Trophoblast cell (in vitro differentiated cells and primary cell): ENCODE results near the gene TTL.
A peak's percentile ranks its signal among the peaks of the same experiment; 100 is the strongest.

Source experiments
- DNase-seq, 2 donors: peaks; one replicate each; pipeline ENCODE4 v3.0.0-alpha.2; 2016
- H2AFZ ChIP-seq: 2 replicates; pipeline ENCODE4 v1.6.1; 2013; ENCODE audit warnings: low read length, moderate library complexity, mild to moderate bottlenecking; ENCODE audit not compliant: insufficient read depth, poor library complexity
- H2AK5ac ChIP-seq: 2 replicates; pipeline ENCODE4 v1.6.1; 2013; ENCODE audit warnings: mild to moderate bottlenecking, low read length
- H2BK120ac ChIP-seq: 2 replicates; pipeline ENCODE4 v1.6.1; 2013; ENCODE audit warnings: low read length, mild to moderate bottlenecking, moderate library complexity; ENCODE audit not compliant: insufficient read depth, poor library complexity
- H2BK12ac ChIP-seq: 2 replicates; pipeline ENCODE4 v1.6.1; 2013; ENCODE audit warnings: mild to moderate bottlenecking, low read length, moderate library complexity
- H2BK5ac ChIP-seq: 2 replicates; pipeline ENCODE4 v1.6.1; 2013; ENCODE audit warnings: low read length, low read depth, moderate library complexity, mild to moderate bottlenecking; ENCODE audit not compliant: poor library complexity
- H3K14ac ChIP-seq: 2 replicates; pipeline ENCODE4 v1.6.1; 2013; ENCODE audit warnings: mild to moderate bottlenecking, low read length
- H3K18ac ChIP-seq: 2 replicates; pipeline ENCODE4 v1.6.1; 2013; ENCODE audit warnings: mild to moderate bottlenecking, low read length
- H3K23ac ChIP-seq: 2 replicates; pipeline ENCODE4 v1.6.1; 2013; ENCODE audit warnings: low read length
- H3K27ac ChIP-seq: 2 replicates; pipeline ENCODE4 v1.5.1; 2013; ENCODE audit warnings: low read depth, mild to moderate bottlenecking, inconsistent platforms, low read length, moderate library complexity
- H3K27me3 ChIP-seq: 2 replicates; pipeline ENCODE4 v1.6.1; 2013; ENCODE audit warnings: inconsistent platforms, mild to moderate bottlenecking, low read length, moderate library complexity; ENCODE audit not compliant: insufficient read depth
- H3K36me3 ChIP-seq, 2 experiments: 1 replicate in 1 of 2; 2 replicates in 1 of 2; pipeline ENCODE4 v1.6.1; 2013; ENCODE audit warnings: low read length in 2 of 2, mild to moderate bottlenecking in 2 of 2, moderate library complexity in 1 of 2; ENCODE audit not compliant: insufficient read depth in 2 of 2, control insufficient read depth in 1 of 2
- H3K4ac ChIP-seq: 2 replicates; pipeline ENCODE4 v1.6.1; 2013; ENCODE audit warnings: low read depth, mild to moderate bottlenecking, low read length, moderate library complexity
- H3K4me1 ChIP-seq, 2 experiments: 1 replicate in 1 of 2; 2 replicates in 1 of 2; pipeline ENCODE4 v1.6.1; 2013; ENCODE audit warnings: low read length in 2 of 2, mild to moderate bottlenecking in 2 of 2, moderate library complexity in 1 of 2; ENCODE audit not compliant: insufficient read depth in 2 of 2, control insufficient read depth in 1 of 2
- H3K4me2 ChIP-seq: 2 replicates; pipeline ENCODE4 v1.6.1; 2013; ENCODE audit warnings: inconsistent platforms, mild to moderate bottlenecking, low read length, moderate library complexity
- H3K4me3 ChIP-seq: 2 replicates; pipeline ENCODE4 v1.5.1; 2013; ENCODE audit warnings: mild to moderate bottlenecking, low read depth, low read length, inconsistent platforms
- H3K79me1 ChIP-seq: one replicate; pipeline ENCODE4 v1.6.1; 2013; ENCODE audit warnings: low read length
- H3K79me2 ChIP-seq: 2 replicates; pipeline ENCODE4 v1.6.1; 2013; ENCODE audit warnings: low read length, mild to moderate bottlenecking; ENCODE audit not compliant: control insufficient read depth, insufficient read depth, poor library complexity
- H3K9ac ChIP-seq: 2 replicates; pipeline ENCODE4 v1.6.1; 2013; ENCODE audit warnings: mild to moderate bottlenecking, low read length
- H3K9me3 ChIP-seq: 2 replicates; pipeline ENCODE4 v1.6.1; 2013; ENCODE audit warnings: low read depth, mild to moderate bottlenecking, control low read depth, inconsistent platforms, low read length; ENCODE audit not compliant: insufficient read depth
- H4K12ac ChIP-seq: 2 replicates; pipeline ENCODE4 v1.6.1; 2013; ENCODE audit warnings: low read depth, mild to moderate bottlenecking, low read length, moderate library complexity
- H4K8ac ChIP-seq: 2 replicates; pipeline ENCODE4 v1.6.1; 2013; ENCODE audit warnings: low read depth, mild to moderate bottlenecking, low read length, moderate library complexity
- H4K91ac ChIP-seq: one replicate; pipeline ENCODE4 v1.6.1; 2013; ENCODE audit warnings: low read depth, mild to moderate bottlenecking, low read length, moderate library complexity
- WGBS: extraction: QIAGEN DNeasy Blood & Tissue Kit; methylation state at CpG from one replicate; pipeline ENCODE4 v1.1.7; 2013; ENCODE audit warnings: missing lambda C conversion rate; ENCODE audit not compliant: insufficient read length, insufficient coverage; ENCODE audit errors: extremely low coverage; 5-methylcytosine and 5-hydroxymethylcytosine counted together

TTL gene

DNA sequence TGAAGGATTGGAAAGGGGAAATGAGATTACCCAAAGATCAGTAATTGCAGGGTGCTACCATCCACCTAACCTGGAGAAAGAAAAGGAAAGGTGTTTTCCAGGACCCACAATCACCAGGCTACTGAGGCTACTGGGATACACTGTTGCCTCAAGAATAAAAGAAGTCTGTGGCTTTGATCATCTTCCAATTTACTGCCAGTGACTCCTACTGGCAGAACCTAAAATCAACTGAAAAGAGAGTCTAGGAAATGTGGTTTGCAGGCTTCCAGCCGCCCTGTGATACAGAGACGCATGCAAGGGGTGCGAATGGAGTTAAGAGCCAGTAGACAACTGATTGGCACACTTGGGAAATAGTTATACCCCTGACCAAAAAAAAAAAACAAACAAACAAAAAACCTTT lies 16.6 kb upstream of the TTL start:
- no peaks in the 10 kb centered on the region for H3K9me3 ChIP-seq

DNA sequence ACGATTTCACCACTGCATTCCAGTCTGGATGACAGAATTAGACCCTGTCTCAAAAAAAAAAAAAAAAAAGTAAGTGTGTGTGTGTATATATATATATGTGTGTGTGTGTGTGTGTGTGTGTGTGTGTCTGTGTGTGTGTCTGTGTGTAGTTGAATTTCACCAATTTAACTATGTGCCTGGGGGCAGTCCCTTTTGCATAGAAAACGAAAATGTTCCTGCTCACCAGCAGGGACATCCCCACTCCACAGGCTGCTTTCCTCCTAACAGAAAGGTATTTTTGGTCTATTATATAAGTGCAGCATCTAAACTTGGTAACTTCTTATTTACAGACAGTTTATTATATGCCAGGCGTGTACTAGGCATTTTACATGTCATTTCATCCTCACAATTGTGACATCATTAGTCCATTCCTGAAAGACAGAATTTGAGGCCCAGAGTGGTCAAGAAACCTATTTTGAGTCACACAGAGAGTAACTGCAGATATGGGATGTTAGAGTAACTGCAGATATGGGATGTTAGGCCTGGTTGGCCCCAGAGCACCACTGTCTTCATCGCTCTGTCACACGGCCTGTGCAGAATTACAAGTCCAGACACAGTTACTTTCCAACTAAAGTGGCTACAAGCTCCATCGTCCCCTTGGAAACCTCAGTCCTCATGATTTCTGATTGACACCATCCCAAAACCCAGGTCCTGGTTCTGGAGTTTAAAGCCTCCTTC lies 9.3 kb upstream of the TTL start:
- Histone ChIP-seq H3K9ac (no peak overlapping the region), H3K4ac (no peak overlapping the region), H3K9me3 (no peaks in the 10 kb centered on the region), H3K18ac (no peak overlapping the region), H2BK12ac (no peak overlapping the region), H3K4me1 (no peaks in the 10 kb centered on the region), H2AK5ac (no peak overlapping the region), H2BK5ac (no peak overlapping the region), H4K8ac (no peak overlapping the region), H3K4me3 (no peak overlapping the region), H4K12ac (no peak overlapping the region), H3K27ac (no peak overlapping the region), H3K4me2 (no peak overlapping the region), H4K91ac (no peak overlapping the region), H3K79me1 (no peaks in the 10 kb centered on the region), H3K14ac (no peak overlapping the region), H3K23ac (no peak overlapping the region), H3K36me3 (no peaks in the 10 kb centered on the region), H3K79me2 (no peaks in the 10 kb centered on the region), H2BK120ac (no peak overlapping the region), H2AFZ (no peak overlapping the region), H3K27me3 (no peaks in the 10 kb centered on the region)
- no peak for DNase-seq
- no CpG with 5 or more reads among the region's 6 CpGs for WGBS

More for the DNA sequence above, 16.6 kb upstream of the TTL start:
- Histone ChIP-seq H3K4me2 (no peak overlapping the region), H3K27me3 (no peaks in the 10 kb centered on the region), H3K4me1 (no peaks in the 10 kb centered on the region), H4K12ac (no peak overlapping the region), H3K23ac (no peak overlapping the region), H3K79me2 (no peaks in the 10 kb centered on the region), H3K14ac (no peak overlapping the region), H2BK12ac (no peak overlapping the region), H3K36me3 (no peaks in the 10 kb centered on the region), H4K91ac (no peak overlapping the region), H3K18ac (no peak overlapping the region), H3K9ac (no peak overlapping the region), H2AK5ac (no peak overlapping the region), H3K4me3 (no peak overlapping the region), H2BK120ac (no peak overlapping the region), H4K8ac (no peak overlapping the region), H2BK5ac (no peak overlapping the region), H3K4ac (no peak overlapping the region), H3K27ac (no peak overlapping the region), H2AFZ (no peak overlapping the region), H3K79me1 (no peaks in the 10 kb centered on the region)
- DNase-seq: peak in 1 of 2 donors; percentile 24
- no CpG with 5 or more reads among the region's 3 CpGs for WGBS

GRCh38 chr2:112474844-112475486 lies 7.0 kb upstream of the TTL start:
- WGBS: no CpG with 5 or more reads among the region's 6 CpGs
- no peaks in the 10 kb centered on the region for H3K79me2 ChIP-seq
- H4K12ac ChIP-seq: no peak overlapping the region
- H3K79me1 ChIP-seq: no peaks in the 10 kb centered on the region
- no peak overlapping the region for H3K4me3 ChIP-seq
- no peaks in the 10 kb centered on the region for H3K27me3 ChIP-seq
- no peak overlapping the region for H4K8ac ChIP-seq
- H3K23ac ChIP-seq: no peak overlapping the region
- H3K9me3 ChIP-seq: no peaks in the 10 kb centered on the region
- H2BK120ac ChIP-seq: no peak overlapping the region
- H2BK5ac ChIP-seq: no peak overlapping the region
- H2BK12ac ChIP-seq: no peak overlapping the region
- no peak overlapping the region for H3K18ac ChIP-seq
- no peak overlapping the region for H2AFZ ChIP-seq
- H3K14ac ChIP-seq: no peak overlapping the region
- no peak for DNase-seq
- H3K4me1 ChIP-seq: no peaks in the 10 kb centered on the region
- H3K27ac ChIP-seq: no peak overlapping the region
- H2AK5ac ChIP-seq: no peak overlapping the region
- H4K91ac ChIP-seq: no peak overlapping the region
- no peak overlapping the region for H3K4me2 ChIP-seq
- H3K36me3 ChIP-seq: no peaks in the 10 kb centered on the region
- H3K4ac ChIP-seq: no peak overlapping the region
- no peak overlapping the region for H3K9ac ChIP-seq

- Histone ChIP-seq H3K23ac (no peak overlapping the region), H3K4me2 (no peak overlapping the region), H3K18ac (no peak overlapping the region), H3K4ac (no peak overlapping the region), H2AK5ac (no peak overlapping the region), H3K4me1 (peaks cover 2% of the 10 kb centered on the region in 2 experiments), H2BK5ac (no peak overlapping the region), H3K27me3 (no peaks in the 10 kb centered on the region), H3K36me3 (no peaks in the 10 kb centered on the region), H3K9me3 (no peaks in the 10 kb centered on the region), H3K9ac (no peak overlapping the region), H3K4me3 (no peak overlapping the region), H4K12ac (no peak overlapping the region), H4K91ac (no peak overlapping the region), H3K27ac (no peak overlapping the region), H4K8ac (no peak overlapping the region), H3K79me1 (peaks cover under 1% of the 10 kb centered on the region), H2BK12ac (no peak overlapping the region), H2BK120ac (no peak overlapping the region), H3K14ac (no peak overlapping the region), H3K79me2 (peaks cover under 1% of the 10 kb centered on the region), H2AFZ (no peak overlapping the region)
- WGBS: no CpG with 5 or more reads among the region's 7 CpGs
- no peak for DNase-seq
Observed at GRCh38 chr2:112476434-112476833, 5.5 kb upstream of the TTL start.
